WTC11 (cell line): ENCODE data around the gene CMTM1. TPM values are rescaled to one million over a fixed set of nuclear protein-coding genes. Genes with fewer than 3 reads are reported as not detected.

ENCODE experiments used
- ATAC-seq: fragments of 200-7000 bp; cut with Tn5 transposase; 2 replicates; pipeline ENCODE4 v1.10.0; 2021; ENCODE audit warnings: mild to moderate bottlenecking, moderate library complexity
- CTCF ChIA-PET: fragments of 300-600 bp; sonication (Branson Sonifier 250); formaldehyde crosslinking; loops from one replicate; lab custom pipeline; 2021; ENCODE audit warnings: antibody characterized with exemption; lab: Charles Lee
- POLR2A ChIA-PET: fragments of 350-600 bp; sonication (Branson Sonifier 250); formaldehyde crosslinking; loops from one replicate; lab custom pipeline; 2021; ENCODE audit warnings: antibody characterized with exemption; lab: Charles Lee
- DNase-seq: peaks from one replicate; pipeline ENCODE4 v3.0.0; 2021; ENCODE audit warnings: low spot score
- H3K27ac Mint-ChIP-seq: 2 replicates; pipeline ENCODE4 v1.8.0; 2021; ENCODE audit warnings: mixed read lengths
- H3K27me3 Mint-ChIP-seq: 2 replicates; pipeline ENCODE4 v1.8.0; 2021; ENCODE audit warnings: low read depth, mild to moderate bottlenecking, moderate library complexity, mixed read lengths
- H3K36me3 Mint-ChIP-seq: 2 replicates; pipeline ENCODE4 v1.8.0; 2021; ENCODE audit warnings: mixed read lengths
- H3K4me1 Mint-ChIP-seq: 2 replicates; pipeline ENCODE4 v1.8.0; 2022; ENCODE audit warnings: mixed read lengths
- H3K4me3 Mint-ChIP-seq: 2 replicates; pipeline ENCODE4 v1.8.0; 2021; ENCODE audit warnings: mild to moderate bottlenecking, moderate library complexity, mixed read lengths
- H3K9me3 Mint-ChIP-seq: 2 replicates; pipeline ENCODE4 v1.8.0; 2021; ENCODE audit warnings: mixed read lengths
- ATF6 ChIP-seq: sonication (generic); formaldehyde crosslinking; IDR thresholded peaks from 2 replicates; pipeline ENCODE4 v1.8.1; 2023; ENCODE audit warnings: mild to moderate bottlenecking, missing genetic modification reagents
- CBFB ChIP-seq: sonication (generic); formaldehyde crosslinking; IDR thresholded peaks from 2 replicates; pipeline ENCODE4 v1.8.1; 2022; ENCODE audit warnings: mild to moderate bottlenecking, low read depth, missing genetic modification reagents
- EMX1 ChIP-seq: fragments of 250-450 bp; sonication (Bioruptor Pico); IDR thresholded peaks from 2 replicates; pipeline ENCODE4 v1.8.0; 2021; ENCODE audit warnings: mild to moderate bottlenecking
- ESRRA ChIP-seq: sonication (generic); formaldehyde crosslinking; IDR thresholded peaks from 2 replicates; pipeline ENCODE4 v1.8.1; 2022; ENCODE audit warnings: mild to moderate bottlenecking, missing genetic modification reagents, borderline replicate concordance
- FOXP1 ChIP-seq: sonication (generic); formaldehyde crosslinking; IDR thresholded peaks from 2 replicates; pipeline ENCODE4 v1.8.0; 2022; ENCODE audit warnings: missing genetic modification reagents, mild to moderate bottlenecking, moderate library complexity, borderline replicate concordance
- FOXP4 ChIP-seq: sonication (generic); formaldehyde crosslinking; IDR thresholded peaks from 2 replicates; pipeline ENCODE4 v1.8.0; 2022; ENCODE audit warnings: mild to moderate bottlenecking, missing genetic modification reagents
- IRF1 ChIP-seq: sonication (generic); formaldehyde crosslinking; IDR thresholded peaks from 2 replicates; pipeline ENCODE4 v1.8.0; 2023; ENCODE audit warnings: missing genetic modification reagents
- KAT7 ChIP-seq: sonication (generic); formaldehyde crosslinking; IDR thresholded peaks from 2 replicates; pipeline ENCODE4 v1.8.1; 2023; ENCODE audit warnings: missing genetic modification reagents, mild to moderate bottlenecking, borderline replicate concordance
- TEAD4 ChIP-seq: sonication (generic); formaldehyde crosslinking; IDR thresholded peaks from 2 replicates; pipeline ENCODE4 v1.8.0; 2022; ENCODE audit warnings: mild to moderate bottlenecking, missing genetic modification reagents
- ZNF317 ChIP-seq: sonication (generic); formaldehyde crosslinking; IDR thresholded peaks from 2 replicates; pipeline ENCODE4 v1.8.1; 2023; ENCODE audit warnings: low read depth, mild to moderate bottlenecking, moderate library complexity, missing genetic modification reagents, borderline replicate concordance
- ZNF396 ChIP-seq: fragments of 250-450 bp; sonication (Bioruptor Pico); IDR thresholded peaks from 2 replicates; pipeline ENCODE4 v1.8.0; 2021; ENCODE audit warnings: mild to moderate bottlenecking, moderate library complexity, borderline replicate concordance
- total RNA-seq: library from RNA; stranded (reverse); gene quantifications from 3 replicates; pipeline ENCODE4 v1.2.3, GENCODE V29; 2021
- TF ChIP-seq, protein P1 (sequence below): sonication (generic); formaldehyde crosslinking; IDR thresholded peaks from 2 replicates; pipeline ENCODE4 v1.8.0; 2023; ENCODE audit warnings: mild to moderate bottlenecking, missing genetic modification reagents
- TF ChIP-seq, protein P2 (sequence below): fragments of 250-450 bp; sonication (Bioruptor Pico); IDR thresholded peaks from 2 replicates; pipeline ENCODE4 v1.9.0; 2021; ENCODE audit warnings: moderate library complexity, mild to moderate bottlenecking, inconsistent platforms, borderline replicate concordance
- TF ChIP-seq, protein P3 (sequence below): sonication (generic); formaldehyde crosslinking; IDR thresholded peaks from 2 replicates; pipeline ENCODE4 v1.8.0; 2023; ENCODE audit warnings: missing genetic modification reagents, mild to moderate bottlenecking, borderline replicate concordance
- TF ChIP-seq, protein P4 (sequence below): sonication (generic); formaldehyde crosslinking; IDR thresholded peaks from 2 replicates; pipeline ENCODE4 v1.8.1; 2022; ENCODE audit warnings: low read depth, missing genetic modification reagents, borderline replicate concordance
- TF ChIP-seq, protein P5 (sequence below): fragments of 250-450 bp; sonication (Bioruptor Pico); IDR thresholded peaks from 2 replicates; pipeline ENCODE4 v2.1.2; 2022; ENCODE audit warnings: mild to moderate bottlenecking, moderate library complexity

Gene CMTM1
- total RNA-seq, 1 experiment from 2014 or later: 1.6 TPM

DNA sequence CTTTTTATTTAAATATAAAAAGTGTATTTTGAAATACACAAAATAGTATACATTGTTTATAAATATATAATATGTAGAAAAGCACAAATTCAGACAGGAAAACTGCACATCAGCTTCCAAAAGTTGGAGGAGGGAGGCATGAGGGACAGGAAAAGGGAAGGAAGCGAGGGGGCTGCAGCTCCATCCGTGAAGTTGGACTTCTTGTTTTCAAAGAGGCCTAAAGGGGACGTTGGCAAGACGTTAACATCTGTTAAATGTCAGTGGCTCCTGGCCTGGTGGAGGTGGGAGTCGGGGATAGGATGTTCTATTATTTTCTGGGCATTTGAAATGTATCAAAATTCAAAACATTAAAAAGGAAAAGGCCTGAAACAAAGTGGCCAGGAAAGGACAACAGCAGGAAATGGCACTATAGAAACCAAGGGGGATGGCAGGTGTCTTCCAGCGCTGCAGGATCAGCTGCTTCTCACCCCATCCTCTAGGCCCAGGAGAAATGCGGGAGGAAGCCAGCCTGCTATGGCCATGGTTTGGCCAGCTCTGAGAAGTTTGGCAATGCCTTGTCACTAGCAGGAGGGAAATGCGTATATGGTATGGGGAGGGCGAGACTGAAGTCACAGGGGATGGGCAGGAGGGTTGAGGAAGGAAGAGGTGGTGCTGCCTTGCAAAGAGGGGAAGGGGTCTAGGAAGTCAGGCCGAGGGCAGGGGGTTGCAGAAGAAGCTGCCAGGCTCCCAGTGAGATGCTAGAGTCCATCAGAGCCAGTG is 19.4 kb downstream of the CMTM1 start:
- no peaks in the 10 kb centered on the region for H3K9me3 Mint-ChIP-seq
- CTCF ChIA-PET: no interaction called here
- H3K4me3 Mint-ChIP-seq: no peak overlapping the region
- no peak for TF ChIP-seq ATF6
- TF ChIP-seq FOXP1: no peak
- no peak for TF ChIP-seq ZNF396 (CRISPR knock-in tag)
- TF ChIP-seq ZNF317: no peak
- TF ChIP-seq KAT7 (CRISPR knock-in tag): no peak
- TF ChIP-seq CBFB (CRISPR knock-in tag): no peak
- no peak for TF ChIP-seq IRF1 (CRISPR knock-in tag)
- TF ChIP-seq, protein P1, sequence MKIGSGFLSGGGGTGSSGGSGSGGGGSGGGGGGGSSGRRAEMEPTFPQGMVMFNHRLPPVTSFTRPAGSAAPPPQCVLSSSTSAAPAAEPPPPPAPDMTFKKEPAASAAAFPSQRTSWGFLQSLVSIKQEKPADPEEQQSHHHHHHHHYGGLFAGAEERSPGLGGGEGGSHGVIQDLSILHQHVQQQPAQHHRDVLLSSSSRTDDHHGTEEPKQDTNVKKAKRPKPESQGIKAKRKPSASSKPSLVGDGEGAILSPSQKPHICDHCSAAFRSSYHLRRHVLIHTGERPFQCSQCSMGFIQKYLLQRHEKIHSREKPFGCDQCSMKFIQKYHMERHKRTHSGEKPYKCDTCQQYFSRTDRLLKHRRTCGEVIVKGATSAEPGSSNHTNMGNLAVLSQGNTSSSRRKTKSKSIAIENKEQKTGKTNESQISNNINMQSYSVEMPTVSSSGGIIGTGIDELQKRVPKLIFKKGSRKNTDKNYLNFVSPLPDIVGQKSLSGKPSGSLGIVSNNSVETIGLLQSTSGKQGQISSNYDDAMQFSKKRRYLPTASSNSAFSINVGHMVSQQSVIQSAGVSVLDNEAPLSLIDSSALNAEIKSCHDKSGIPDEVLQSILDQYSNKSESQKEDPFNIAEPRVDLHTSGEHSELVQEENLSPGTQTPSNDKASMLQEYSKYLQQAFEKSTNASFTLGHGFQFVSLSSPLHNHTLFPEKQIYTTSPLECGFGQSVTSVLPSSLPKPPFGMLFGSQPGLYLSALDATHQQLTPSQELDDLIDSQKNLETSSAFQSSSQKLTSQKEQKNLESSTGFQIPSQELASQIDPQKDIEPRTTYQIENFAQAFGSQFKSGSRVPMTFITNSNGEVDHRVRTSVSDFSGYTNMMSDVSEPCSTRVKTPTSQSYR (CRISPR knock-in tag): no peak
- no peak for TF ChIP-seq ESRRA (CRISPR knock-in tag)
- TF ChIP-seq FOXP4: no peak
- no peak for TF ChIP-seq EMX1 (CRISPR knock-in tag)
- TF ChIP-seq TEAD4 (CRISPR knock-in tag): no peak
- no peak; the same call in 1 of the 2 replicates for ATAC-seq
- no peaks in the 10 kb centered on the region for H3K36me3 Mint-ChIP-seq
- peaks cover 20% of the 10 kb centered on the region for H3K4me1 Mint-ChIP-seq
- POLR2A ChIA-PET: no interaction called here
- no peak overlapping the region for H3K27ac Mint-ChIP-seq
- peaks cover 6% of the 10 kb centered on the region for H3K27me3 Mint-ChIP-seq
- no peak for DNase-seq

GRCh38 chr16:66587881-66588600 is 21.8 kb downstream of the CMTM1 start:
- Mint-ChIP-seq H3K9me3 (no peaks in the 10 kb centered on the region), H3K36me3 (no peaks in the 10 kb centered on the region), H3K4me3 (no peak overlapping the region), H3K27ac (no peak overlapping the region; the same call in 1 of the 2 replicates), H3K4me1 (peaks cover 17% of the 10 kb centered on the region), H3K27me3 (no peaks in the 10 kb centered on the region)
- POLR2A ChIA-PET: no interaction called here
- no peak for ATAC-seq
- CTCF ChIA-PET: interaction anchor here (1.8 kb wide), 2 partner anchors 8 to 16 kb away, joined by 5 to 23 read pairs; partner anchors contain the start of gene CMTM2
- no peak for DNase-seq
- TF ChIP-seq, protein P2, sequence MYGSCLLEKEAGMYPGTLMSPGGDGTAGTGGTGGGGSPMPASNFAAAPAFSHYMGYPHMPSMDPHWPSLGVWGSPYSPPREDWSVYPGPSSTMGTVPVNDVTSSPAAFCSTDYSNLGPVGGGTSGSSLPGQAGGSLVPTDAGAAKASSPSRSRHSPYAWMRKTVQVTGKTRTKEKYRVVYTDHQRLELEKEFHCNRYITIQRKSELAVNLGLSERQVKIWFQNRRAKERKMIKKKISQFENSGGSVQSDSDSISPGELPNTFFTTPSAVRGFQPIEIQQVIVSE (CRISPR knock-in tag): no peak
- TF ChIP-seq, protein P3, sequence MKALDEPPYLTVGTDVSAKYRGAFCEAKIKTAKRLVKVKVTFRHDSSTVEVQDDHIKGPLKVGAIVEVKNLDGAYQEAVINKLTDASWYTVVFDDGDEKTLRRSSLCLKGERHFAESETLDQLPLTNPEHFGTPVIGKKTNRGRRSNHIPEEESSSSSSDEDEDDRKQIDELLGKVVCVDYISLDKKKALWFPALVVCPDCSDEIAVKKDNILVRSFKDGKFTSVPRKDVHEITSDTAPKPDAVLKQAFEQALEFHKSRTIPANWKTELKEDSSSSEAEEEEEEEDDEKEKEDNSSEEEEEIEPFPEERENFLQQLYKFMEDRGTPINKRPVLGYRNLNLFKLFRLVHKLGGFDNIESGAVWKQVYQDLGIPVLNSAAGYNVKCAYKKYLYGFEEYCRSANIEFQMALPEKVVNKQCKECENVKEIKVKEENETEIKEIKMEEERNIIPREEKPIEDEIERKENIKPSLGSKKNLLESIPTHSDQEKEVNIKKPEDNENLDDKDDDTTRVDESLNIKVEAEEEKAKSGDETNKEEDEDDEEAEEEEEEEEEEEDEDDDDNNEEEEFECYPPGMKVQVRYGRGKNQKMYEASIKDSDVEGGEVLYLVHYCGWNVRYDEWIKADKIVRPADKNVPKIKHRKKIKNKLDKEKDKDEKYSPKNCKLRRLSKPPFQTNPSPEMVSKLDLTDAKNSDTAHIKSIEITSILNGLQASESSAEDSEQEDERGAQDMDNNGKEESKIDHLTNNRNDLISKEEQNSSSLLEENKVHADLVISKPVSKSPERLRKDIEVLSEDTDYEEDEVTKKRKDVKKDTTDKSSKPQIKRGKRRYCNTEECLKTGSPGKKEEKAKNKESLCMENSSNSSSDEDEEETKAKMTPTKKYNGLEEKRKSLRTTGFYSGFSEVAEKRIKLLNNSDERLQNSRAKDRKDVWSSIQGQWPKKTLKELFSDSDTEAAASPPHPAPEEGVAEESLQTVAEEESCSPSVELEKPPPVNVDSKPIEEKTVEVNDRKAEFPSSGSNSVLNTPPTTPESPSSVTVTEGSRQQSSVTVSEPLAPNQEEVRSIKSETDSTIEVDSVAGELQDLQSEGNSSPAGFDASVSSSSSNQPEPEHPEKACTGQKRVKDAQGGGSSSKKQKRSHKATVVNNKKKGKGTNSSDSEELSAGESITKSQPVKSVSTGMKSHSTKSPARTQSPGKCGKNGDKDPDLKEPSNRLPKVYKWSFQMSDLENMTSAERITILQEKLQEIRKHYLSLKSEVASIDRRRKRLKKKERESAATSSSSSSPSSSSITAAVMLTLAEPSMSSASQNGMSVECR (CRISPR knock-in tag): no peak
- TF ChIP-seq, protein P4, sequence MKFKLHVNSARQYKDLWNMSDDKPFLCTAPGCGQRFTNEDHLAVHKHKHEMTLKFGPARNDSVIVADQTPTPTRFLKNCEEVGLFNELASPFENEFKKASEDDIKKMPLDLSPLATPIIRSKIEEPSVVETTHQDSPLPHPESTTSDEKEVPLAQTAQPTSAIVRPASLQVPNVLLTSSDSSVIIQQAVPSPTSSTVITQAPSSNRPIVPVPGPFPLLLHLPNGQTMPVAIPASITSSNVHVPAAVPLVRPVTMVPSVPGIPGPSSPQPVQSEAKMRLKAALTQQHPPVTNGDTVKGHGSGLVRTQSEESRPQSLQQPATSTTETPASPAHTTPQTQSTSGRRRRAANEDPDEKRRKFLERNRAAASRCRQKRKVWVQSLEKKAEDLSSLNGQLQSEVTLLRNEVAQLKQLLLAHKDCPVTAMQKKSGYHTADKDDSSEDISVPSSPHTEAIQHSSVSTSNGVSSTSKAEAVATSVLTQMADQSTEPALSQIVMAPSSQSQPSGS (CRISPR knock-in tag): no peak
- TF ChIP-seq FOXP1: no peak
- TF ChIP-seq, protein P5, sequence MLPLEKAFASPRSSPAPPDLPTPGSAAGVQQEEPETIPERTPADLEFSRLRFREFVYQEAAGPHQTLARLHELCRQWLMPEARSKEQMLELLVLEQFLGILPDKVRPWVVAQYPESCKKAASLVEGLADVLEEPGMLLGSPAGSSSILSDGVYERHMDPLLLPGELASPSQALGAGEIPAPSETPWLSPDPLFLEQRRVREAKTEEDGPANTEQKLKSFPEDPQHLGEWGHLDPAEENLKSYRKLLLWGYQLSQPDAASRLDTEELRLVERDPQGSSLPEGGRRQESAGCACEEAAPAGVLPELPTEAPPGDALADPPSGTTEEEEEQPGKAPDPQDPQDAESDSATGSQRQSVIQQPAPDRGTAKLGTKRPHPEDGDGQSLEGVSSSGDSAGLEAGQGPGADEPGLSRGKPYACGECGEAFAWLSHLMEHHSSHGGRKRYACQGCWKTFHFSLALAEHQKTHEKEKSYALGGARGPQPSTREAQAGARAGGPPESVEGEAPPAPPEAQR (CRISPR knock-in tag): no peak
